Stimulated activated CD8-positive, alpha-beta memory T cell treated with anti-CD3 and anti-CD28 coated beads, Interleukin-12 subunit alpha, Interleukin-12 subunit beta, amount 100 ng/mL, for 1 hour (primary cell): ENCODE measurements around the gene ADORA1.

Experiments used
- DNase-seq: peaks from one replicate; pipeline ENCODE4 v3.0.0-alpha.2; 2020; ENCODE audit warnings: low read depth

ADORA1 gene

GRCh38 chr1:203174324-203174985 is 46.9 kb downstream of the ADORA1 start:
- no peak for DNase-seq

DNA sequence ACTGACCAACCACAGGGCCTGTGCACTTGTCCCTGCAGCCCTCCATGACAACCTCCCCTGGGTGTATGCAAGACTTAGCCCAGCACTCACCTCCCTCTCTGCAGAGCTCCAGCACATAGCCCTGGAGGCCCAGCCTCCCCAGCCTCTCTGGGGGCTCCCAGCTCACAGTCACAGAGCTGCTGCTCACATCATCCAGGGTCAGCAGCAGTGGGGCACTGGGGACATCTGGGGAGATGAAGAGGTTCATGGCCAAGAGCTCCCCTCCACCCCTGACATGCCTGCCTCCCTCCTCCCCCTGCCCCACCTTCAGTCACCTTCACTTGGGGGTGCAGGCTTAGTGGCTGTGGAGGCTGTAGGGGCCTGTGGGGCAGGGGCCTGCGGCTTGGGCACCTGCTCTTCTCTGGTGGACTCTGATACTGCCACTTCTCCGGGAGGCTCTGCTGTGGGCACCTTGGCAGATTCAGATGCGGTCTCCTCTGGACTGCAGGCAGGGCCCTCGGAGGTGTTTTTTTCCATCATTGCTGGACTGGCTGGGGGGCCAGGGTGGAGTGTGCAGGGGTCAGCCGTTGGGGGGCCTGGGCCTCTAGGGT is 47.8 kb downstream of the ADORA1 start, which contains the start of gene MYBPH:
TSS of gene MYBPH (minus strand) at position 590 of the 590 bp plus-strand sequence. CDS start at position 519, 71 bp downstream.
- DNase-seq = no peak

- no peak for DNase-seq
Measured at GRCh38 chr1:203175827-203176241, 48.3 kb downstream of the ADORA1 start.

DNA sequence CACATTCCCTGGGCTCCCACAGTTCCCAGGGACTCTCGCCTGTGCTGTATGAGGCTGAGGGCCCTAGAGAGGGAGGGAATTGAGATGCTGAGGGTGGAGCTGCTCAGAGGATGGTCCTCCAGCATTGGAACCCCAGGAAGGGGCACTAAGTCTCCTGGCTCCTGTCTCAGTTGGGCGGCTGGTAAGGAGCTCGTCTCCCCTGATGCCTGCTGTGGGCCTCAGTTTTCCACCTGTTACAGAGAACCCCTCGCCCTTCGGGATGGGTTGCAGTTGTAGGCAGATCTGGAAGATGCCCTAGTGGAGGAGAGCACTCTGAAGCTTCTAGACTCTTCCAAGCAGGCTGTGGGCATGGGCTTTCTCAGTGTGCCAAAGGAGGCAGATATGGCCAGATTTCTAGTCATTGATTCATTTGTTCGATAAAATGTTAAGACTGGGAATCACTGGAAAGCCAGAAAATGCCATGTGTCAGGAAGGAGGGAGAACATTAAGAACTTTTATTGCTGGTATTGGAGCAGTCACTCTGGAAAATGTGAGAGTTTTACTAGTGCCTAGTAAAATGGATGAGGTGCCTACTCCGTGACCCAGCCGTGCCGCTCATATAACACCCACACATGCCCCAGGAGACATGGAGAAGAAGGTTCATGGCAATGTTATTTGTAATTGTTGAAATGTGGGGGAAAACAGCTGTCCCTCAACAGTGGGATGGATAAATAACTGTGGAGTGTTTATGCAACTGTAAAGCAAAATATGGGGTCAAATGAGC is 48.9 kb downstream of the ADORA1 start:
- no peak for DNase-seq

DNA sequence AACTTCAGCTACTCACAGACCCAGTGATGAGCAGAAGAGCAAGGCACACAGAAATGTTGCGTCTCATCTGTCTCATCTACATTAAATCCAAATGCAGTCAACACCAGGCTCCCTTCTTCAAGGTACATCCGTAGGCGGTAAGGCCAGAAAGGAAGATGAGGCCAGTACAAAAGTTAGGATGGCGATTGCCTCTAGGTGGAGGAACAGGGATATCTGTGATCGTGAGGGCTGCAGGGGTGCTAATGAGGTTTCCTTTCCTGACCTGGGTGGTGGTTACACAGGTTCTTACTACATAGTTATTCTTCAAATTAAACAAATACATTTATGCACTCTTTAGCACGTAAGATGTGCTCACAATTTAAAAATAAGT is 49.5 kb downstream of the ADORA1 start:
- DNase-seq = no peak

DNA sequence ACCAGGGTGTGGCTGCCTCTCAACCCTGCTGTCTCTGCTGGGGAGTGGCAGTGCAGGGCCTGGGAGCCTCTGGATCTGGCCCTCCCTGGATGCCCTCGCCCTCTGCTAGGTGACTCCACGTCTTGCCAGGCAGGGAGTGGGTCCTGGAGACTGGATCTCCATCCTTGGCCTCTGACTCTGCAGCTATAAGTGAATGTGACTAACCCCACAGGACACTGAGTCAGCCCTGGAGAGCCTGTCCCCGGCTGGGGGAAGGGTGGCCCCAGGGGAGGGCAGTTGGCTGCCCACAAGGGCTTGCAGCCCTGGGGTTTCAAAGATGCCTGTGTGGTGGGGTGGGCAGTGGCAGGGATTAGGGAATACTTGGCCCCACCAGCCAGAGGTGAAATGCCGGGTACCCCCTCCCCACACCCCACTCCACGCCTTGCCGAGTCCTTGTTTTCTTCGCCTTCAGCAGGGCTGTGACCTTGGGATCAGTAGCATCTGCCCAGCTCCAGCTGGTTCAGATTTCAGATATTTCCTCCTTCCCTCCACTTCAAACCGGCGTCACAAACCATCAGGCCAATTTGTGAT is 50.0 kb downstream of the ADORA1 start:
- DNase-seq = no peak

GRCh38 chr1:203178083-203178482 is 50.6 kb downstream of the ADORA1 start:
- DNase-seq = no peak

DNA sequence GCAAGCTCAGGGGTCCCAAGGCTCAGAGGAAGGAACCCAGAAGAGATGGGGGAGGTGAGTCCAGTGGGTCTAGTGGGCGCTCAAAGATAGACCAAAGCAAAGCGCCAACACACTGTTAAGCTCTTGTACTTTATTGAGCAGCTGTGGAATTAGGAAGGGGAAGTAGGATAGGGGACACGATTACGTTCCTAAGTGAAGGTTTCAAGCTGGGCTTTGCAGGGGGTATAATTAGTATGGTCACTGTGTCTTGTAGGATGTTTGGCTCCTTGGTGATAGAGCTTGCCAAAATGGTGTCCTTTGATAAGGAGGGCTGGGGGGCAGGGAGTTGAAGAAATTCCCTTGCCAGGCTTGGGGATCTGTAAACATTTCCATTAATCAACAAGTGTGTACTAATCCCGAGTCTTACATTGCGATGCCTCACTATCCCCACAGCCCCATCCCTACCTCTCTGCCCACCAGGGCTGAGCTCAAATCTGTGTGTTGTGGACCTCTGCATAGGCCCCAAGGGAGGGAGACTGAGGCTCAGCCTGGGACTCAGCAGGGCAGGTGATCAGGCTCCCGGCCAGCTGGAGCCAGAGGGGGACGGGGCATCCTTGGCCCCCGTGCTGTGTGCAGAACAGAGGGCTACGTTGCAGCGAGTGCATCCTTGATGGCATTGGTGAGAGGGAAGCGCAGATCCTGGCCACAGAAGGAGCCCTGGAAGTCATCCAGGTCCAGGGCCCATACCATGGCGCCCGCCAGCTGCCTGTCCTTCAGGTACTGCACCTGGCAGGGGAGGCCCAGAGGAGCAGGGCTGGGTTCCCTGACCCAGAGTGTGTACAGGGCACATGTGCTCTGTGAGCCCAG is 51.5 kb downstream of the ADORA1 start:
- DNase-seq = no peak

- no peak for DNase-seq
Measured at GRCh38 chr1:203179667-203180005, 52.1 kb downstream of the ADORA1 start.

- no peak for DNase-seq
Measured at GRCh38 chr1:203180611-203181330, 53.2 kb downstream of the ADORA1 start.

- DNase-seq = no peak
Measured at GRCh38 chr1:203181586-203182386, 54.3 kb downstream of the ADORA1 start.

DNA sequence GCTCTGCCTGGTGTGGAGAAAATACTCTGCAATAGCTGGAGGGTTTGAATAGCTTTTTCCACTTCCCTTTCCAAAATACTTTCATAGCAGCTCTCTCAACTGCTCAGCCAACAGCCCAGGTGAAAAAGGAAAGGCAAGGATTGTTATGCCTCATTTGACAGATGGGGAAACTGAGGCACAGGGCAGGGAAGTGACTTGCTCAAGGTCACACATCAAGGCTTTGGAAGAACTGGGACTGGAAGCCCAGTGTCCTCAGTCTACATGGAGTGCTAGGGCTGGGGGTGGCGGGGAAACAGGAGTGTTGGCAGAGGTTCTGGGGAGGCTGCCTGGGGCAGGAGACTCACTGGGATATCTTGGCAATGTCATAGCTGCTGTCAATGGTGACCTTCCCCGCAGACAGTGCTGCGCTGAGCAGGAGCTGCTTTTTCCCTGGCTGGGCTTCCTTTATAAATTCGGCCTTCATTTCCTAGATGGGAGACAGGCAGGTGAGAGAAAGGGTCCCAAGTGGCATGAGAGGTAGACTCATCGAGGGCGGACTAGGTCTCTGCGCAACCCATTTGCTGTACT is 54.9 kb downstream of the ADORA1 start:
- DNase-seq = no peak

DNA sequence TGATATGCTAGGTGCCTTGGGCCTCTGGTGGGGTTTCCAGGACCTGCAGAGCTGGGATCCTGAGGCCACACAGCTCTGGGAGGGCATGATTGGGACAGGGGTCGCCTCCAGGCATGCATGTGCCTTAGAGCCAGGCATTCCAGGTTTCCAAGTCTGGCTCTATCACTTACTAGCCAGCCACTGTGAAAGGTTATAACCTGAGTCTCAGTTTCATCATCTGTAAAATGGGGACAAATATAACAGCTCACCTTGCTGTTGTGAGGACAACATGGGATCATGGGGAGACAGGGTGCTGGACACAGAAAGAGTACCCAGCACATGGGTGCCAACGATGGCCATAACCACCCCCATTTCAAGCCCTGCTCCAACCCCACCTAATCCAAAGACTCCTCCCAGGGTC is 56.3 kb downstream of the ADORA1 start:
- DNase-seq = no peak

DNA sequence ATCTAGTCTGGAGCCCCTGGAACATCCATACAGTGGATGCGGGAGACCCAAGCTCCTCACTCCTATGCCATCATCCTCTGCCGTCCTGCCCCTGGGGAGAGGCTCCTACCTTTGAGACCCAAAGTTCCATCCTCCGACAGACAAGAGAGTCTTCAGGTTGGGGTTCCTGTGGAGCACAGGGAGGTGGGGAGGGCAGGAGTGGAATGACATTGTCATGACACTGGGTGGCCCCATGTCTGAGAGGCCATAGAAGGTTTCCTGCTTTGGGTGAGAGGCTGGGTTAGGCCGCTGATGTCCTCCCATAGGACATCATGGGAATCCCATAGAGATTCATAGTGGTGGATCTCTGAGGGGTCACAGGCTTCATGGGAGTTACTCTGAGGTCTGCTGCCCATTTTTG is 56.9 kb downstream of the ADORA1 start:
- no peak for DNase-seq

- no peak for DNase-seq
Measured at GRCh38 chr1:203185061-203185461, 57.5 kb downstream of the ADORA1 start.

DNA sequence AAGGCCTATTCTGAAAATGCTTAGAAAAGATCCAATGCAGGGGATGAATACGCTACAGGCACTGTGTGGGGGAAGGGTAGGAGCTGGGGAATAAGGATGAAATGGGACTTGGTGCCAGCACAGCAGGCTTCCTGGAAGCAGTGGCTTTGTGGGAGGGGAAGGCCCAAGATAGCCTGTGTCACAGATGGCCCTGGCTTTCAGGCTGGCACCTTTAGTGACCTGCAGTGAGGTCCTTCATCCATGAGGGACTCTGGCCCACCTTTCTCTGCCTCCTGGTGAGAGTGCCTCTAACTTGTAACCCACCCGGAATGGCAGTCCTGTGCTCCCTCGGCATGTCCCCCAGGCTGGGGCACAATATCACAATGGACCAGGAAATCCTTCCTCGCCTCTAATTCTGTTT is 58.1 kb downstream of the ADORA1 start:
- no peak for DNase-seq

DNA sequence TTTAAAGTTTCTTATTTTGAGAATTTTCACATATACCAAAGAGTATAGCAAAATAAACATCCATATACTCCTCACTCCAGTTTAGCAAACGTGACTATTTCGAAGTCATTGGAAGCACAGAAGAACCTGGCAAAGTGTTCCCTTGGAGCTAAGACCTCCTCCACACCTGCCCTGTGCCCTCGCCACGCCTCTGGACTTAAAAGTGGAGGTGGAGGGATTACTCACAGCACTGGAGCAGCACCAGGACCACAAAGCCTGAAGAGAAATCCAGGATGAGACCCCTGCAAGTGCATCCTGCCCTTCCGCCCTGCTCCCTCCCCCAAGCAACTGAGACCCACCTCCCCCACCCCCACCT is 58.5 kb downstream of the ADORA1 start:
- no peak for DNase-seq

DNA sequence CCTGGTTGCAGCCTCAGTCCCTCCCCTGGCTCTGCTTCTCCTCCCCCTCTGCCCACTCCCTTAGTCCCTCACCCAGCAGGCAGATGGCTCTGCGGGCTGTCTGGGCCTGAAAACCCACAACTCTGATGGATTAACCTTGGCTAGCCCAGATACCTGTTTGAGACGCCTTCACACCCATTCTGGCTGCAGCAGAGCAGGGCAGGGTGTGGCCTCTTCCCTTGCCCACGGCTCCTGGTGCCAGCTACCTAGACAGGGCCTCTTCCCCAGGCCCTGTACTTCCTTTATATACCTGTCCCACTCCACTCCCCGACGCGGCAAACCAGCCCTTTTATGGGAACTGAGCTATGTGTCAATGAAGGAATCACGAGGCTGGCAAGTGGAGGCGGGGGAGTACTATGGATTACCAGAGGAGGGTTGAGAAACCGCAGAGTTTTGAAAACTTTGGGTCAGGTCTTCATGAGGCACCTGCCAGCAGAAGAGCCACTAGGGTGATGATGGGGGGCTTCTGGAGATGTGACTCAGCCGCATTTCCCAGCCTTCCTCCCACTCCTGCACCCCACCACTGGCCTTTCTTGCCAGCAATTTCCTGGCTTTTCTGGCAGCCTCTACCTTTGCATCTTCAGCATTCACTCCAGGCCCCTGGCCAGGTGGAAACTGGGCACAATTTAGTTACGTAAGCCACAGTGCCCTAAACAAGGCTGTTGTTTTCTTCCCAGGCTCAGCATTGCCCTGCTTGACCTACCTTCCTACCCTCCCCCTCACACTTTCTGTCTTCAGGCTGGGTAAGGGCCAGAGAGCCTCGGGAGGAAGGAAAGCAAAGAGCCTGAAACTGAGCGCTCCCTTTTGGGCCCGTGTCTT is 59.1 kb downstream of the ADORA1 start, which contains the start of gene CHI3L1:
TSS of gene CHI3L1 (minus strand) at position 259 of the 858 bp plus-strand sequence. CDS start at position 178, 81 bp downstream.
- no peak for DNase-seq

DNA sequence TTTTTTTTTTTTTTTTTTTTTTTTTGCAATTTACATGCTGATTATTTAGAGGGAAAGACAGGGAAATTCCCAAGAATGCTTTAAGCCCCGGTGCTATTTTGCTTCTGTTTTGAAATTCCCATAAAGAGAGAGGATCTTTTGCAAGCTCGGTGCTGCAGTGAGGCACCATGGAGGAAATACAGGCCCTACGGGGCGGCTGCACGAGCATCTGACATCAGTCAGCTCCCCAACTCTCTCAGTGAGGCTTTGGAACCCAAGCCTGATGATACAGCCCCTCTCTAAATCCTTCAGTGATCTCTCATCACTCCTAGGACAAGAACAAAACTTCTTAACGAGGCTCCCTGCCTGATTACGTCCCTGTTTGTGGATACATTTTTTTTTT is 59.8 kb downstream of the ADORA1 start:
- DNase-seq = no peak
